Loucy (cell line): ENCODE results near the gene C18orf32.

Experiments used
- CTCF ChIP-seq: fragments of 200-600 bp; sonication (generic); conservative IDR thresholded peaks from 2 replicates; pipeline ENCODE4 v1.5.1; 2014; ENCODE audit warnings: mild to moderate bottlenecking, antibody characterized with exemption, low read length
- EZH2phosphoT487 ChIP-seq: fragments of 200-600 bp; IDR thresholded peaks from 2 replicates; pipeline ENCODE4 v1.6.1; 2018; ENCODE audit warnings: antibody characterized with exemption, mild to moderate bottlenecking, moderate library complexity, borderline replicate concordance

DNA sequence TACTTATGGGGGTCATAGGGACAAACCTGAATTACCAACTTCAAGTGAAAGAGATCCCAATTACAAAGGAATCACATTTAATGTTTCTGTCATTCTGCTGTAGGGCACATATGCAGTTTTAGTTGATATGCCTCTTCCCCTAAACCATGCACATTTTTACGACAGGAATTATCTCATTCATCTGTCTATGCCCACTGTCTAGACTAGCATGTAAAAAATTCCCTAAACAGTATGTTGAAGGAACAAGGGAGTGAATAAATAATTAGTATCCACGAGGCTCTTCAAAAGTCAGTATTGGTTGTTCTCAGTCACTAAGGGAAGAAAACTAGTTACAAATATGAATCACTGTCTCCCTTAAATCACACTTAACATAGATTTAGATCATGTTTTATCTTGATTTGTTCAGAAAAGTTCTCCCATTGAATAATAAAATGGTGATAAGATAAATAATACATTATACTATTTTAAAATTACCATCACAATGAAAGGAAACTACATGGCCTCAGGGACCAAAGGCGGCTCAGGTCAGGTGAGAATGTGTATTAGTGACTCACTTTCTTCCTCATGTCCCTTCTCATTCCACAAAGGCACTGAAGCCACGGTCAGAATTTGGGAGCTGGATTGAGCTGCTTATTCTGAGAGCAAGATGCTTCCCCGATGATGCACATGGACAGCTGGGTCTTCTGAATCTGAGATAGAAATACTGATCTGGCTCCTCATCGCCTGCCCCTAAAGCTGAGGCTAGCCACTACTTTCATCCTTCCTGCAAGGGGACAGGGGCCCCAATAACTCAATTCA is 55.7 kb downstream of the C18orf32 start:
- no peak for TF ChIP-seq CTCF
- no peak for TF ChIP-seq EZH2phosphoT487
